Panc1 (cell line): ENCODE data around the gene TMTC2.

Experiments used
- CTCF ChIP-seq: fragments of 450-650 bp; IDR thresholded peaks from 2 replicates; pipeline ENCODE4 v1.5.1; 2017; ENCODE audit warnings: mild to moderate bottlenecking
- POLR2AphosphoS5 ChIP-seq: IDR thresholded peaks from 2 replicates; pipeline ENCODE4 v1.6.1; 2012; ENCODE audit warnings: mild to moderate bottlenecking, low read depth, low read length, moderate library complexity
- REST ChIP-seq, 2 experiments: IDR thresholded peaks; 2 replicates each; pipeline ENCODE4 v1.6.1; 2011 to 2012; ENCODE audit warnings: low read depth in 2 of 2, control low read depth in 1 of 2, low read length in 1 of 2, mild to moderate bottlenecking in 1 of 2, moderate library complexity in 1 of 2; ENCODE audit not compliant: insufficient read depth in 1 of 2
- SIN3A ChIP-seq: IDR thresholded peaks from 2 replicates; pipeline ENCODE4 v1.6.1; 2012; ENCODE audit warnings: low read depth, mild to moderate bottlenecking, low read length, moderate library complexity, borderline replicate concordance; ENCODE audit not compliant: insufficient read depth
- TCF7L2 ChIP-seq: IDR thresholded peaks from 2 replicates; pipeline ENCODE4 v1.6.1; 2011; ENCODE audit warnings: mild to moderate bottlenecking, low read depth, low read length, inconsistent platforms

GRCh38 chr12:83181074-83181473 is 494.4 kb downstream of the TMTC2 start:
- TF ChIP-seq CTCF, result no peak
- TF ChIP-seq REST (IDR thresholded peaks at IDR 0.05; ENCODE audit: insufficient read depth in 1 of 2, low read depth in 2 of 2, low read length in 1 of 2), result no peak
- TF ChIP-seq POLR2AphosphoS5, result no peak
- TF ChIP-seq SIN3A, result no peak
- TF ChIP-seq TCF7L2, result no peak
